GM23338 (cell line): Measurements from ENCODE around the gene ZKSCAN2. TPM values are rescaled to one million over a fixed set of nuclear protein-coding genes. Genes with fewer than 3 reads are reported as not detected.

Source experiments
- ATAC-seq: fragments of 200-7000 bp; cut with Tn5 transposase; 3 replicates; pipeline ENCODE4 v1.9.1; 2020
- DNase-seq: peaks from one replicate; pipeline ENCODE4 v3.0.0-alpha.2; 2015; ENCODE audit warnings: low spot score
- H2AFZ ChIP-seq: fragments of 200-600 bp; sonication (generic); 2 replicates; pipeline ENCODE4 v1.8.0; 2016; ENCODE audit warnings: antibody characterized with exemption, mild to moderate bottlenecking, moderate library complexity
- H3F3A ChIP-seq: fragments of 200-600 bp; sonication (generic); replicated peaks from 2 replicates; pipeline ENCODE4 v1.8.0; 2017; ENCODE audit warnings: antibody characterized with exemption, mixed run types, low read depth
- H3K27ac ChIP-seq: fragments of 200-600 bp; sonication (generic); 2 replicates; pipeline ENCODE4 v1.6.1; 2016; ENCODE audit warnings: low read depth
- H3K27me3 ChIP-seq: fragments of 200-600 bp; sonication (generic); 2 replicates; pipeline ENCODE4 v1.8.0; 2016; ENCODE audit warnings: mild to moderate bottlenecking, mixed run types, moderate library complexity; ENCODE audit not compliant: insufficient read depth
- H3K36me3 ChIP-seq: fragments of 200-600 bp; sonication (generic); 2 replicates; pipeline ENCODE4 v1.8.0; 2016; ENCODE audit warnings: mild to moderate bottlenecking; ENCODE audit not compliant: insufficient read depth
- H3K4me1 ChIP-seq: fragments of 200-600 bp; sonication (generic); 2 replicates; pipeline ENCODE4 v1.8.0; 2016; ENCODE audit warnings: mild to moderate bottlenecking, moderate library complexity; ENCODE audit not compliant: insufficient read depth
- H3K4me2 ChIP-seq: fragments of 200-600 bp; sonication (generic); 2 replicates; pipeline ENCODE4 v1.7.1; 2017; ENCODE audit warnings: mixed run types
- H3K4me3 ChIP-seq: fragments of 200-600 bp; sonication (generic); 2 replicates; pipeline ENCODE4 v1.6.1; 2016; ENCODE audit warnings: mixed run types
- H3K79me2 ChIP-seq: fragments of 200-600 bp; sonication (generic); replicated peaks from 2 replicates; pipeline ENCODE4 v1.8.0; 2017; ENCODE audit warnings: mild to moderate bottlenecking; ENCODE audit not compliant: insufficient read depth
- H3K9me2 ChIP-seq: fragments of 200-600 bp; sonication (generic); 2 replicates; pipeline ENCODE4 v1.8.0; 2017; ENCODE audit not compliant: insufficient read depth
- H4K20me1 ChIP-seq: fragments of 200-600 bp; sonication (generic); replicated peaks from 2 replicates; pipeline ENCODE4 v1.8.0; 2017; ENCODE audit warnings: mild to moderate bottlenecking; ENCODE audit not compliant: insufficient read depth
- H3K27ac Mint-ChIP-seq: 2 replicates; pipeline ENCODE4 v1.8.0; 2020; ENCODE audit warnings: inconsistent platforms, mild to moderate bottlenecking, moderate library complexity, mixed read lengths
- H3K27me3 Mint-ChIP-seq: 3 replicates; pipeline ENCODE4 v1.8.0; 2022; ENCODE audit warnings: low read depth, mild to moderate bottlenecking, moderate library complexity, mixed read lengths, inconsistent platforms; ENCODE audit not compliant: insufficient read depth, poor library complexity
- H3K36me3 Mint-ChIP-seq: 3 replicates; pipeline ENCODE4 v1.8.0; 2021; ENCODE audit warnings: low read depth, mild to moderate bottlenecking, inconsistent platforms, moderate library complexity, mixed read lengths
- H3K4me1 Mint-ChIP-seq: 3 replicates; pipeline ENCODE4 v1.8.0; 2020; ENCODE audit warnings: mild to moderate bottlenecking, inconsistent platforms, mixed read lengths
- H3K4me3 Mint-ChIP-seq: 3 replicates; pipeline ENCODE4 v1.8.0; 2021; ENCODE audit warnings: moderate library complexity, mild to moderate bottlenecking, inconsistent platforms, mixed read lengths
- H3K9me3 Mint-ChIP-seq: 3 replicates; pipeline ENCODE4 v1.8.0; 2020; ENCODE audit warnings: moderate library complexity, mild to moderate bottlenecking, inconsistent platforms, mixed read lengths
- CREB1 ChIP-seq: fragments of 250-450 bp; sonication (Bioruptor Pico); IDR thresholded peaks from 2 replicates; pipeline ENCODE4 v1.5.0; 2020; ENCODE audit warnings: low read depth, mild to moderate bottlenecking, moderate library complexity
- CTCF ChIP-seq, 2 experiments: fragments of 200-600 bp in 1 of 2; sonication (generic) in 1 of 2; conservative IDR thresholded peaks; 2 replicates each; pipeline versions ENCODE4 v1.5.1 to v1.6.1; 2016 to 2017; ENCODE audit warnings: antibody characterized with exemption in 2 of 2, low read depth in 2 of 2, mild to moderate bottlenecking in 2 of 2, moderate library complexity in 1 of 2
- ETS1 ChIP-seq: IDR thresholded peaks from 2 replicates; pipeline ENCODE4 v1.6.1; 2016; ENCODE audit warnings: antibody characterized with exemption
- EZH2phosphoT487 ChIP-seq: fragments of 200-600 bp; sonication (generic); IDR thresholded peaks from one replicate; pipeline ENCODE4 v1.8.1; 2018; ENCODE audit warnings: antibody characterized with exemption; ENCODE audit not compliant: unreplicated experiment
- JUNB ChIP-seq: IDR thresholded peaks from one replicate; pipeline ENCODE4 v1.6.1; 2016; ENCODE audit warnings: antibody characterized with exemption; ENCODE audit not compliant: unreplicated experiment
- NANOG ChIP-seq: IDR thresholded peaks from 2 replicates; pipeline ENCODE4 v1.6.1; 2016; ENCODE audit warnings: antibody characterized with exemption, borderline replicate concordance
- POLR2AphosphoS5 ChIP-seq: IDR thresholded peaks from 2 replicates; pipeline ENCODE4 v1.6.1; 2016; ENCODE audit warnings: antibody characterized with exemption, low read depth
- STAT1 ChIP-seq: IDR thresholded peaks from one replicate; pipeline ENCODE4 v1.6.1; 2016; ENCODE audit warnings: antibody characterized with exemption; ENCODE audit not compliant: unreplicated experiment
- ZNF462 ChIP-seq: fragments of 250-450 bp; sonication (Bioruptor Pico); IDR thresholded peaks from 2 replicates; pipeline ENCODE4 v1.5.0; 2020; ENCODE audit warnings: mild to moderate bottlenecking, moderate library complexity
- long read RNA-seq: library from polyadenylated mRNA; unstranded; transcript quantifications from one replicate; pipeline ENCODE4 v2.0.0, GENCODE V29; 2020; ENCODE audit not compliant: unreplicated experiment
- polyA plus RNA-seq: library from polyadenylated mRNA; unstranded; fragments of >200 nt; fragmentation: Nextera tagmentation; extraction: Ambion mirVana; gene quantifications from 2 replicates; pipeline ENCODE4 v1.2.1, GENCODE V29; 2016
- total RNA-seq: library from RNA; depleted of rRNA; stranded (reverse); fragments of >200 nt; shearing (Covaris generic); gene quantifications from 2 replicates; pipeline ENCODE4 v1.2.3, GENCODE V29; 2014; rRNA removed

The ZKSCAN2 gene
- total RNA-seq, result 7.4 and 8.8 TPM in 2 replicates
- polyA plus RNA-seq, result 1.7 and 2.0 TPM in 2 replicates
- long read RNA-seq, result 0 reads

- Histone ChIP-seq H3K27ac (peak within 1 kb of the TSS; percentile 99), H3K4me3 (peak within 1 kb of the TSS; percentile 92), H3K4me2 (peak within 1 kb of the TSS; percentile 100), H3K36me3 (peaks cover under 1% of the 10 kb centered on the region; the same call in 1 of the 2 replicates), H3K79me2 (peaks cover 59% of the 10 kb centered on the region), H2AFZ (peak within 1 kb of the TSS; percentile 96), H4K20me1 (peaks cover 17% of the 10 kb centered on the region), H3K4me1 (peaks cover 25% of the 10 kb centered on the region), H3K27me3 (no peaks in the 10 kb centered on the region), H3K9me2 (no peaks in the 10 kb centered on the region), H3F3A (peaks cover 21% of the 10 kb centered on the region)
- peak; percentile 82 for ATAC-seq
- H3K36me3 Mint-ChIP-seq, result peaks cover 33% of the 10 kb centered on the region
- peak within 1 kb of the TSS; percentile 88 for H3K4me3 Mint-ChIP-seq
- peak; percentile 93 for DNase-seq
- TF ChIP-seq EZH2phosphoT487 (no peak), ETS1 (0 out of 2 replicates have a peak, but pooled peaks have one; percentile 43), CTCF (conservative IDR thresholded peaks at IDR 0.05; ENCODE audit: low read depth in 2 of 2) (no peak), POLR2AphosphoS5 (0 out of 2 replicates have a peak, but pooled peaks have one; percentile 21)
- H3K27ac Mint-ChIP-seq, result peak within 1 kb of the TSS; percentile 96
- H3K4me1 Mint-ChIP-seq, result peaks cover 25% of the 10 kb centered on the region
- H3K27me3 Mint-ChIP-seq, result peaks cover 18% of the 10 kb centered on the region
- peaks cover 2% of the 10 kb centered on the region; the same call in 1 of the 3 replicates for H3K9me3 Mint-ChIP-seq
Measured at GRCh38 chr16:25257470-25257955, at the start of gene ZKSCAN2. ZKSCAN2 (minus strand) TSS chr16:25257845; CDS start chr16:25257127, 718 bp downstream.

GRCh38 chr16:25299792-25300590 is 42.3 kb upstream of the ZKSCAN2 start:
- no peaks in the 10 kb centered on the region for H3K36me3 ChIP-seq
- no peaks in the 10 kb centered on the region for H3K27me3 ChIP-seq
- no peak overlapping the region for H3K4me3 ChIP-seq
- Mint-ChIP-seq H3K27ac (no peak overlapping the region), H3K9me3 (peaks cover 67% of the 10 kb centered on the region), H3K27me3 (peaks cover 1% of the 10 kb centered on the region), H3K4me3 (no peak overlapping the region), H3K36me3 (no peaks in the 10 kb centered on the region; the same call in 2 of the 3 replicates), H3K4me1 (peaks cover 2% of the 10 kb centered on the region; the same call in 1 of the 3 replicates)
- no peaks in the 10 kb centered on the region for H3F3A ChIP-seq
- no peaks in the 10 kb centered on the region for H3K9me2 ChIP-seq
- no peaks in the 10 kb centered on the region for H3K4me1 ChIP-seq
- no peak for ATAC-seq
- H3K4me2 ChIP-seq, result no peak overlapping the region
- no peak for DNase-seq
- H4K20me1 ChIP-seq, result no peaks in the 10 kb centered on the region
- H2AFZ ChIP-seq, result no peak overlapping the region
- H3K27ac ChIP-seq, result no peak overlapping the region
- no peaks in the 10 kb centered on the region for H3K79me2 ChIP-seq
- TF ChIP-seq JUNB, result no peak
- TF ChIP-seq ETS1, result no peak
- TF ChIP-seq ZNF462, result no peak
- no peak for TF ChIP-seq CREB1 (CRISPR knock-in tag)
- TF ChIP-seq NANOG, result no peak
- no peak for TF ChIP-seq STAT1
